ENCODE results near the gene UBE2F. TPM values are rescaled to one million over a fixed set of nuclear protein-coding genes. Genes with fewer than 3 reads are reported as not detected.

UBE2F gene
- total RNA-seq, 4 donors from 2014 or later = 40.7 to 88.9 (median 64.9) TPM

DNA sequence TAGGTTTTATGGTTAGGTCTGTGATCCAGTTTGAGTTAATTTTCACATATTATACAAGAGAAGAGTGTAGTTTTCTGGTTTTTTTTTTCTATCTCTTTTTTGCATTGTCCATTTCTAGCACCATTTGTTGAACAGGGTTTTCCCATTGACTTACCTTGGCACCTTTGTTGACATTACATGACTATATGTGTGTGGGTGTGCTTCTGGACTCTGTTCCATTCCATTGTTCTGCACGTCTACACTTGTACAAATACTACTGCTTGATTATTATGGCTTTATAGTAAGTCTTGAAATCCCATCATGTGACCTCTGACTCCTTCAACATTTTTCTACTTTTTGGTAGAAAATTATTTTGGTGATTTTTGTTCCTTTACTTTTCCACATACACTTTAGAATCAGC lies 38.7 kb downstream of the UBE2F start:
- intact Hi-C loops (cut with DNase I; ENCODE audit: low total_unique reads) = no loop called here
- Histone ChIP-seq H3K27me3 (no peaks in the 10 kb centered on the region), H3K27ac (no peak overlapping the region), H3K9me3 (no peaks in the 10 kb centered on the region), H3K36me3 (no peaks in the 10 kb centered on the region), H3K4me1 (no peaks in the 10 kb centered on the region), H3K4me3 (no peak overlapping the region)
- TF ChIP-seq, protein P1, sequence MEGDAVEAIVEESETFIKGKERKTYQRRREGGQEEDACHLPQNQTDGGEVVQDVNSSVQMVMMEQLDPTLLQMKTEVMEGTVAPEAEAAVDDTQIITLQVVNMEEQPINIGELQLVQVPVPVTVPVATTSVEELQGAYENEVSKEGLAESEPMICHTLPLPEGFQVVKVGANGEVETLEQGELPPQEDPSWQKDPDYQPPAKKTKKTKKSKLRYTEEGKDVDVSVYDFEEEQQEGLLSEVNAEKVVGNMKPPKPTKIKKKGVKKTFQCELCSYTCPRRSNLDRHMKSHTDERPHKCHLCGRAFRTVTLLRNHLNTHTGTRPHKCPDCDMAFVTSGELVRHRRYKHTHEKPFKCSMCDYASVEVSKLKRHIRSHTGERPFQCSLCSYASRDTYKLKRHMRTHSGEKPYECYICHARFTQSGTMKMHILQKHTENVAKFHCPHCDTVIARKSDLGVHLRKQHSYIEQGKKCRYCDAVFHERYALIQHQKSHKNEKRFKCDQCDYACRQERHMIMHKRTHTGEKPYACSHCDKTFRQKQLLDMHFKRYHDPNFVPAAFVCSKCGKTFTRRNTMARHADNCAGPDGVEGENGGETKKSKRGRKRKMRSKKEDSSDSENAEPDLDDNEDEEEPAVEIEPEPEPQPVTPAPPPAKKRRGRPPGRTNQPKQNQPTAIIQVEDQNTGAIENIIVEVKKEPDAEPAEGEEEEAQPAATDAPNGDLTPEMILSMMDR (IDR thresholded peaks at IDR 0.05) = no peak
- TF ChIP-seq POLR2A (IDR thresholded peaks at IDR 0.05) = no peak
- no peak for DNase-seq

DNA sequence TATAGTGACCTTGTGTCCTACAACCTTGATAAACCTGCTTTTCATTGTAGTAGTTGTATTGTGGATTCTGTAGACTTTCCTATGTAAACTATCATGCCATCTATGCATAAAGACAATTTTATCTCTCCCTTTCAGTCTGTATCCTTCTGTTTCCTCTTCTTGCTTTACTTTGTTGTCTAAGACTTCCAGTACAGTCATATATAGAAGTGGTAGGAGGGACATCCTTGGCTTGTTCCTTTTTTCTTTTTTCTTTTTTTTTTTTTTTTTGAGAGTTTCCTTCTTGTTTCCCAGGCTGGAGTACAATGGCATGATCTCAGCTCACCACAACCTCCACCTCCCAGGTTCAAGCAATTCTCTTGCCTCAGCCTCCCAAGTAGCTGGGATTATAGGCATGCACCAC lies 39.7 kb downstream of the UBE2F start:
- no peaks in the 10 kb centered on the region for H3K9me3 ChIP-seq
- no peaks in the 10 kb centered on the region for H3K27me3 ChIP-seq
- TF ChIP-seq, protein P1 (IDR thresholded peaks at IDR 0.05) = no peak
- no peak for TF ChIP-seq POLR2A (IDR thresholded peaks at IDR 0.05)
- no peak overlapping the region for H3K27ac ChIP-seq
- H3K36me3 ChIP-seq = no peaks in the 10 kb centered on the region
- H3K4me3 ChIP-seq = no peak overlapping the region
- DNase-seq = no peak
- intact Hi-C loops (cut with DNase I; ENCODE audit: low total_unique reads) = no loop called here
- H3K4me1 ChIP-seq = no peaks in the 10 kb centered on the region

DNA sequence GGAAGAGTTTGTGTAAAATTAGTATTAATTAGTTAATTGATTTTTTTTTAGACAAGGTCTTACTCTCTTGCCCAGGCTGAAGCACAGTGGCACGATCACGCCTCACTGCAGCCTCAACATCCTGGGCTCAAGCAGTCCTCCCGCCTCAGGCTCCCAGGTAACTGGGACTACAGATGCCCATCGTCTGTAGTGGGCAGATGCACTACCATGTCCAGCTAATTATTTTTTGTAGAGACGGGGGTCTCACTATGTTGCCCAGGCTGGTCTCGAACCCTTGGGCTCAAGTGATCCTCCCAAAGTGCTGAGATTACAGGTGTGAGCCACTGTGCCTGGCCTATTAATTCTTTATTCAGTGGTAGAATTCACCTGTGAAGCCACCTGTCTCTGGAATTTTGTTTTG lies 41.1 kb downstream of the UBE2F start:
- H3K27me3 ChIP-seq = no peaks in the 10 kb centered on the region
- TF ChIP-seq POLR2A (IDR thresholded peaks at IDR 0.05) = no peak
- TF ChIP-seq, protein P1 (IDR thresholded peaks at IDR 0.05) = no peak
- H3K27ac ChIP-seq = no peak overlapping the region
- DNase-seq = no peak
- no peaks in the 10 kb centered on the region for H3K36me3 ChIP-seq
- no peaks in the 10 kb centered on the region for H3K4me1 ChIP-seq
- no peaks in the 10 kb centered on the region for H3K9me3 ChIP-seq
- H3K4me3 ChIP-seq = no peak overlapping the region
- intact Hi-C loops (cut with DNase I; ENCODE audit: low total_unique reads) = no loop called here

DNA sequence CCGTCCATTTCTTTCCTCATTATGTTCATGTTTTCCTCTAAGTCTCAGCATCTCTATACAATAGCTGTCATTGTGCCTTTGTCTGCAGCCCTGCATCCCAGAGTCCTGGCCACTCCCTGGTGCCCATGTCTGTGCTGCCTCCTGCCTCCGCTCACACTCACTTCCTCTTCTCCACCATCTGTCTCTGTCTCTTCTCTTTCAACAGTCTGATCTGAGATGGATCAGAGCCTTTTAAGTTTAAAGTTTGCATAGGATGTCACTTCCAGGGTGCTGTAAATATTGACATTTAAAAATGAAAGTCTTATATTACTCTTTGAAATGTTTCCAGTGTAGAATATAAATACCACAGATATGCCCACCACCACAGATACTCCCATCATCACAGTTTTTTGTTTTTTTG lies 42.7 kb downstream of the UBE2F start:
- intact Hi-C loops (cut with DNase I; ENCODE audit: low total_unique reads) = no loop called here
- DNase-seq = no peak

DNA sequence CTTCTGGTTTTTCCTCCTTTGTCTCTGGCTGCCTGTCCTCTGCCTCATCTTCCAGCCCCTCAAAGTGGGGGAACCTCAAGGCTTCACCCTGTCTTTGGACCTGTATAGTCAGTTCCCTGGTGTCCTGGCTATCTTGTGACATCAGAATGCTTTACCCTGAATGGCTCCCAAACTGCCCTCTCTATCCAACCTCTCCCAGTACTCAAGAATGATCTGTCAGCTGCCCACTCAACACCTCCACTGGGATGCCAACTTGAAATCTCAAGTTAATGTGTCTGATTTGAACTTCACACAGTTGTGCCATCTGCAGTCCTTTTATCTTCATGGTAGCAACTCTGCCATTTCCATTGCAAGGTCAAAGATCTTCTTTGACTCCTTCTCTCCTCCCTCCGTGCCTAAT lies 43.8 kb downstream of the UBE2F start:
- no peak for DNase-seq
- Histone ChIP-seq H3K27ac (no peak overlapping the region), H3K9me3 (no peaks in the 10 kb centered on the region), H3K4me3 (no peak overlapping the region), H3K4me1 (no peaks in the 10 kb centered on the region), H3K27me3 (no peaks in the 10 kb centered on the region), H3K36me3 (no peaks in the 10 kb centered on the region)
- no peak for TF ChIP-seq POLR2A (IDR thresholded peaks at IDR 0.05)
- TF ChIP-seq, protein P1 (IDR thresholded peaks at IDR 0.05) = no peak
- intact Hi-C loops (cut with DNase I; ENCODE audit: low total_unique reads) = no loop called here

More for the DNA sequence above, 42.7 kb downstream of the UBE2F start:
- Histone ChIP-seq H3K4me3 (no peak overlapping the region), H3K4me1 (no peaks in the 10 kb centered on the region), H3K9me3 (no peaks in the 10 kb centered on the region), H3K36me3 (no peaks in the 10 kb centered on the region), H3K27me3 (no peaks in the 10 kb centered on the region), H3K27ac (no peak overlapping the region)
- TF ChIP-seq, protein P1 (IDR thresholded peaks at IDR 0.05) = no peak
- no peak for TF ChIP-seq POLR2A (IDR thresholded peaks at IDR 0.05)

Data from uterus (tissue), 4 donors.